Measurements from ENCODE around the gene IQCN.
A peak's percentile ranks its signal among the peaks of the same experiment; 100 is the strongest.

The IQCN gene, protein sequence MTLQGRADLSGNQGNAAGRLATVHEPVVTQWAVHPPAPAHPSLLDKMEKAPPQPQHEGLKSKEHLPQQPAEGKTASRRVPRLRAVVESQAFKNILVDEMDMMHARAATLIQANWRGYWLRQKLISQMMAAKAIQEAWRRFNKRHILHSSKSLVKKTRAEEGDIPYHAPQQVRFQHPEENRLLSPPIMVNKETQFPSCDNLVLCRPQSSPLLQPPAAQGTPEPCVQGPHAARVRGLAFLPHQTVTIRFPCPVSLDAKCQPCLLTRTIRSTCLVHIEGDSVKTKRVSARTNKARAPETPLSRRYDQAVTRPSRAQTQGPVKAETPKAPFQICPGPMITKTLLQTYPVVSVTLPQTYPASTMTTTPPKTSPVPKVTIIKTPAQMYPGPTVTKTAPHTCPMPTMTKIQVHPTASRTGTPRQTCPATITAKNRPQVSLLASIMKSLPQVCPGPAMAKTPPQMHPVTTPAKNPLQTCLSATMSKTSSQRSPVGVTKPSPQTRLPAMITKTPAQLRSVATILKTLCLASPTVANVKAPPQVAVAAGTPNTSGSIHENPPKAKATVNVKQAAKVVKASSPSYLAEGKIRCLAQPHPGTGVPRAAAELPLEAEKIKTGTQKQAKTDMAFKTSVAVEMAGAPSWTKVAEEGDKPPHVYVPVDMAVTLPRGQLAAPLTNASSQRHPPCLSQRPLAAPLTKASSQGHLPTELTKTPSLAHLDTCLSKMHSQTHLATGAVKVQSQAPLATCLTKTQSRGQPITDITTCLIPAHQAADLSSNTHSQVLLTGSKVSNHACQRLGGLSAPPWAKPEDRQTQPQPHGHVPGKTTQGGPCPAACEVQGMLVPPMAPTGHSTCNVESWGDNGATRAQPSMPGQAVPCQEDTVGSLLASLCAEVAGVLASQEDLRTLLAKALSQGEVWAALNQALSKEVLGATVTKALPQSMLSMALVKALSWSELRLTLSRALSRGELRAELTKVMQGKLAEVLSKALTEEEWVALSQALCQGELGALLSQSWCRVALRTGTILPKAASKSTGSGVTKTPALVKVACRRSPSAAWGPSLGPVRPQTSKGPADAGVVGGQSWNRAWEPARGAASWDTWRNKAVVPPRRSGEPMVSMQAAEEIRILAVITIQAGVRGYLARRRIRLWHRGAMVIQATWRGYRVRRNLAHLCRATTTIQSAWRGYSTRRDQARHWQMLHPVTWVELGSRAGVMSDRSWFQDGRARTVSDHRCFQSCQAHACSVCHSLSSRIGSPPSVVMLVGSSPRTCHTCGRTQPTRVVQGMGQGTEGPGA (N-terminal part only)

DNA sequence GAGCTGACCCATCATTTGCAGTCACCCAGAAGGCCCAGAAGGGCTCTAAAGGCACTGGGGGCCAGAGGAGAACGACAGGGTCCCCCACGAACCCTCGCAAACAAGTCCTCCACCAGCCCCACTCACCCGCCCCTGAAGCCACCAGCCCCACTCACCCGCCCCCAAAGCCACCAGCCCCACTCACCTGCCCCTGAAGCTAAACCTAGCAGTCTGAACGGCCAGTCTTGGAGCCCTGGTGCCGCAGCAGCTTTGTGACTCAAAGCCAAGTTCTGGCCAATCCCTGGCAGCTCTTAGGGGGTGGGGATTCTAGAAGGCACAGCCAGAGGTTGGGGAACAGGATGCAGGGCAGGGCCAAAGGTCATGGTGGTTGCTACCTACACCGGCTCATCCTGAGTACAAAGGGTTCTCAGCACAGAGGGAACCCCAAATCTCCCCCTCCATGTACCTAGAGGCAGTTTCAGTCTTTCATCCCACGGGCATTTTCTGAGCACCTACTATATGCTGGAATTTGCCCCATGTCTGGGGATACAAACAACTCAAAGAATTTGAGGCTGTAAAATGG, at the start of gene IQCN:
Gene IQCN, minus strand, starts transcription at position 234 of the 562 bp plus-strand sequence. CDS start 4,974 bp downstream, outside the sequence.
- DNase-seq (ENCODE audit: low read depth) = no peak

DNA sequence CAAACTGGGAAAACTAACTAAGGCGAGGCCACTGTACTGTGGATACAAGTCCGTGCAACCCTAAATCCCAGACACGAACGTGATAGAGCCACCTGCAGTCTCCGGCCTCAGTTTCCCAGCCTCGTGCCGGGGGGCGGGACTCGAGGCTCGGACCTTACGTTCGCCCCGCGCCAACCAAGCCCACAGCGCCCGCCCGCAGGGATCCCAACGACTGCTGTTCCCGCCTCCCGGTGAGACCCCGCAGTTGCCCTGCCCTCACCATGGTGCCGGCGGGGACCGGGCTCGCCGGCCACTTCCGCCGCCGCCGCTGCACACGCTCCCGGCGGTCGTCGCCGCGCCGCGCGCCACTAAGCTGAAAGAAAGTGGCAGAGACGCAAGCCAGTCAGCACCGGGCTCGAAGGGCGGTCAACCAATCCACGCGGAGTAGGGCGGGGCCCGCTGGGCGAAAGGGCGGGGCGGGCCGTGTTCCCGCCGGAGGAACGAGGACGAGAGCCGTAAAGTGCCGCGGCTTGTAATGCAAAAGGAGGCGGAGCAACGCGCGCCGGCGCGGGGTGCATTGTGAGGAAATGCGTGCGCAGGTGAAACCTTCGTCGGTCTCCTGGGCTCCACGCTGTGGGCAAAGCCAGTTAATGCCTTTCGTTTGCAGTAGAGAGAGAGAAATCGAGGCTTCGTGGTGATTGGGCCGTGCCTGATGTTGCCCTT, 48.7 kb upstream of the IQCN start, which contains the start of gene LSM4:
Gene LSM4, minus strand, starts transcription at position 318 of the 702 bp plus-strand sequence. Its CDS starts 56 bp downstream, at position 262.
- DNase-seq (ENCODE audit: low read depth) = peak; percentile 99

DNA sequence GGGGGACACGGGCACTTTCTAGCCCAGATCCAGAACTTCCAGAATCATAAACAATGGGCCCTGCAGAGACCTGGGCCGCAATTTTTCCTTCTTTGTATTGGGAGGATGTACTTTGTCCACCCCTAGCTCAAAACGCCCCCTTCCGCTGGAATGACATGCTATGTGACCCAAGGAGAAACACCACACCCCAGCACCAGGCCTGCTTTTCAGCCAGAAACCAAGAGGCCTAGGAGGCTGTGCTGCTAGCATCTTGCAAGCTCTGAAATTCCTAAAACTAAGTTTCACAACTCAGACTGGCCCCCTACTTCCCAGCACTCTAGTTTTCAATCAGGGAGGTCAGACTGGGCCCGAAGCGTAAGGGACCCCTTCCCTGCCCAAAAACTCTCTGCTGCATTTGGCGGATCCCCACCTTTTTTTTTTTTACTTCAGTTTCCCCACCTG, 48.1 kb upstream of the IQCN start:
- DNase-seq (ENCODE audit: low read depth) = no peak

DNA sequence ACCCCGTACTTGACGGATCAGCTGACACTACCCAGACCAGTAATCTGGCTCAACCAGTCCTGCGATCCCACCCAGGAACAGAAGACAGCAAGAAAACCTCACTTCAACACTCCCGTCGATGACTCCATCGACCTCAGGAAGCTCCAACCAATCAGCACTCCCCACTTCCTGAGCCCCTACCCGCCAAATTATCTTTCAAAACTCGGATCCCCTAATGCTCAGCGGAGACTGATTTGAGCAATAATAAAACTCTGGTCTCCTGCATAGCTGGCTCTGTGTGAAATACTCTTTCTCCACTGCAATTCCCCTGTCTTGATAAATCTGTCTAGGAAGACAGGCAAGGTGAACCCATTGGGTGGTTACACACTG, 47.5 kb upstream of the IQCN start:
- DNase-seq (ENCODE audit: low read depth) = no peak

DNA sequence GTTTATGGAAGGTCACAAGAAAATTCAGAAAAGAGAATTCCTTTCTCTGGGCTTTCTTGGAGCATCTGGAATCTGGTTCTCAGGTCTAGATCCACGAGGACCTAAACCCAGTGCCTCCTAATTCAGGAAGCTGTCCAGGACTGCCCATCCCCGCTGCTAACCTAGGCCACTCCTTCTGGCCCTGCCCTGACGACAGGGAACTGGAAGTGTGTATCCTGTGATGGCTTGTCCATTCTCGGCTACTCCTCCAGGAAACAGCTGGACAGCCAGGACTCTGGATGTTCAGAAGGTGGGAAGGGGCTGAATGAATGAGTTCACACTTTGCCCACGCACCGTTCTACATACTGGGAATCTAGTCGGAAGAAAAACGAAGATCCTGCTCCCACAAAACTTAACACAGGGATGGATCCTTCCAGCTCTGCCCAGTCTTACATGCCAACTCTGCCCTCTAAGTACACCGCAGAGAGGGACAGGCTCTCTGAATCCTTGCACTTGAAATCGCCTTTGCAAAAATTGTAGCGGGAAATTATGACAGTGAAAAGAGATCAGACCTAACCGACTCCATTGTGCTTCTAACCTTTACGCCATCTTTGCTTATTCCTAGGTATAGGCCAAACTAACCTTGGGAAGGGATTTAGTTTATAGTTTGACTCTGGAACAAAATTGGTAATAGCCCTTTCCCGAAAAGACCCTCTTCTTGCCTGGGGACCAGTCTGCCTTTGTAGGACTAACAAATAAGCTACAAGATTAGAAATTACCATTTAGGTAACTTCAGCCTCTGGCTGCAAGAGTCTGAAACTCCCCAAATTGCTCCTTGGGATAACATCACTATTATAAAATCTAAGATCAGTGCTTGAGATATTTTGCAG, 46.8 kb upstream of the IQCN start:
- no peak for DNase-seq (ENCODE audit: low read depth)

DNA sequence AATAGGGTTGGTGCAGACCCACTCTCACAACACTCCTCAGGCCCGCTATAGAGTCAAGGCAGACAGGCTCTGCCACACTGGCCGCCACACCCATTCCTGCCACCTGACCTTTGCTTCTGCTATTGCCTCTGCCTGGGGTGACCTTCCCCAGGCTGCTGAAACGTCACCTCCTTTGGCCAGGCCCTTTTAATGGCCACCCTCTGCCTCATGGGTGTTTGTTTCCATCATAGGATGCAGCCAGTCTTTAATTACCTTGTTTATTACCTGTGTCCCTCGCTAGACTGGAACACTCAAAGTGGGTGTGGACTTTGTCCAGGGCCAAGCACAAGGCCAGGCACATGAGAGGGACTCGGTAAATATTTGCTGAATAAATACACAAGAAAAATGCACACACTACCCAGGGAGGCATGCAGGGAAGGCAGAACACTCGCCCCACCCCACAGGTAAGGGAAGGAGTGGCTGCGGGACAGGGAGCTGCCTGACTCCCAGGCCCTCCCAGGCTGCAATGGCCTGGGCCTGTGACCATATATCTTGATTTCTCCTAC, 45.4 kb upstream of the IQCN start:
- no peak for DNase-seq (ENCODE audit: low read depth)

DNA sequence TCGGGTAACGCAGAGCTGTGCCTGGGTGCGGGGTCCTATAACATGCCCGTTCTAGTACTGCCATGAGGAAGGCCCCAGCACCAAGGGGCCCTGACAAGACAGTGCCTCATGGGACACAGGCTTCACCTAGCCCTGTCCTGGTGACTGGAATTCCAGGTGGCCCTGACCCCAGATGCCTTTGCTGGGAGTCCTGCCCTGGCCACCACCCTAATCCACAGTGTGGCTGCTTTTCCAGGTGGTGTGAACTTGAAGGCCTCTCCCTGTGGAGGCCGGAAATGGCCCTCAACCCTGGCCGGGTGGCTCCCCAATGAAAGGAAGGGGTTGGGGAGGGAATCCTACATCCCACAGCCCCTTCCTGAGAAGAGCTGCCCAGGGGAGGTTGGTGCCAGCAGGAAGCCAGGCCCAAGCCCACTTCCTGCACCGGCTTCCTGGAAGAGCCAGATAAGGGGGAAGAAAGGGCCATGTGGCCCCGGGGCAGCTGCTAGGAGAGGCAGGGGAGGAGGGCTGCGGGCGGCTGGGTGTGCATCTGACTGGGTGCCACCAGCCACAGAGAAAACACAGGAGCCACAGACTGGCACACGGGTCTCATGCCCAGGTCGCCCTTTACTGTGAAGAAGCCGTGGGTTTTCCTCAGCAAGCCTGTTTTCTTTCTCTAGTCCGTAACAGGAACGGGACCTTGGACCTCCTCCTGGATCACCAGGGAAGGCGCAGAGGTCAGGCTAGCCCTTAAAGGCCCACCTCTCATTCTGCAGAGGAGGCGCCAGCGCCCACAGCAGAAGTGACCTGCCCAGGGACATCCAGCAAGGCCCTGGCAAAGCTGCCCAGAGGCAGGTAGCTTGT, 43.9 kb upstream of the IQCN start:
- DNase-seq (ENCODE audit: low read depth) = no peak

DNA sequence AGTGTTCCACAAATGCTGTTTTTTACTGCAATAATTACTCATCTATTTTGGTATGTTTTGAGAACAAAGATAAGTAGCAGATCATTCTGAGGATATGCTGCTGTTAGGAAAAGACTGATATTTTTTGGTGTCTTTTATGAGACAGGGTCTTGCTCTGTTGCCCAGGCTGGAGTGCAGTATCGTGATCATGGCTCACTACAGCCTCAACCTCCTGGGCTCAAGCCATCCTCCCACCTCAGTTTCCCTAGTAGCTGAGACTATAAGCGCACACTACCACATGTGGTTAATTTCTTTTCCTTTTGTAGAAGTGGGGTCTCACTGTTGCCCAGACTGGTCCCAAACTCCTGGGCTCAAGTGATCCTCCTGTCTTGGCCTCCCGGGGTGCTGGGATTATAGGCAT, 39.1 kb upstream of the IQCN start:
- DNase-seq (ENCODE audit: low read depth) = no peak

DNA sequence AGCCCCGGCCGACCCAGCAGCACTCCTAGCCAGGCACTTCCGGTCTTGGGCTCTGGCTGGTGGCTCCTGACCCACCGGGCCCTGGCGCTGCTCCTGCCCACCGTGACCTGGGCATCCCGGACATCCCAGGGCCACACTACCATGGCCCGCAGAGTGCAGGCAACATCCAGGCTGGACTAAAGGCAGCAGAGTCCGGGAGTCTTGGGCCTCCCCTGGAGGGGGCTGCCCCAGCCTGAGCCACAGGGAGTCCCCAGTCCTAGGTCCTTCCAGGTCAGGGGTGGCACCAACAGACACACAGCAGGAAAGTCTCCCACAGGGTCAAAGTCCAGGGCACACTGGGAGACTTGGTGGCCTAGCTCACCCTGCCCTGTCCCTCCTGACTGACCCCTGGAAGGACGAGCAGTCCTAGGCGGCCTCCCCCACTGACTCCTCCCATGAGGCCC, 37.9 kb upstream of the IQCN start:
- DNase-seq (ENCODE audit: low read depth) = no peak

DNA sequence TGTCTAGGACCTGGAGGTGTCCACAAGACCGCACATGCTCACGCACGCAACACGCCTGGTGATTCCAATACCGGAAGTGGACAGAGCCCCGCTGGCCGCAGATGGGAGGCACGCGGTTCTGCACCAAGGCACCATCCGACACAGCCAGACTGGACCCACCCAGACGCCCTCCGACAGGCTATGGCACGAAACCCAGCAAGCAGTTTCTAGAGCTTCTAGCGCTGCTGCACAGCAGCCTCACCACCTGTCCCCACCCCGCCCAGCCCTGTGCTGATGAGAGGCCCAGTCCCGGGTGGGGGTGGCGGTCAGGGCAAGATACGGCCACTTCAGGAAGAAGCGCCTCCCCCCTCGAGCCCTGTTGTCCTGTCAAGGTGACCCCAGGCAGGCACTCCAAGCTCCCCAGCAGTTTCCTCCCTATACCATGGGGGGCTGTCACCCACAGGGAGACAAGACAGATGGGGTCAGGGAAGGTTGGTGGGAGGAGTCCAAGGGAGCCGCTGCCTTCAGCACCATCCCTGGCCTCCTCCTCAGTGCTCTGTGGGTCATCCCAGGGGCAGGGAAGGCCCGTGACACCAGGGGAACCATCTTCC, 37.3 kb upstream of the IQCN start:
- no peak for DNase-seq (ENCODE audit: low read depth)

DNA sequence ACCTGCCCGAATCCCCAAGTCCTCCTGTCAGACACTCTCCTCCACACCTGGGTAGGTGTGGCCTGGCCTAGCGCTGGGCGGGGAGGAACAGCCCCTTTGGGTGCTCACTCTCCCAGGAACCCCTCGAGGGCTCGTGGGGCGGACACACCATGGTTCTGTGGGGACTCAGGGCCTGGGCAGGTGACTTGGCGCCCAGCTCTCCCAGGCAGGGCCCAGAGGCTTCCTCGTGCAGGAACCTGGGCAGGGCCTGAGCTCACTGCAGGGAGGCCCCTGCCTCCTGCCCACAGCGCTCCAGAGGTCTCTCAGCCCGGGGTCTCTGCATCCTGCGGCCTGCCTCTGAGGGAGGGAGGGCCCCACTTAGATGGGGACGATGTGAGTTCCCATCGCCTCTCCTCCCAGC, 36.7 kb upstream of the IQCN start:
- DNase-seq (ENCODE audit: low read depth) = no peak

DNA sequence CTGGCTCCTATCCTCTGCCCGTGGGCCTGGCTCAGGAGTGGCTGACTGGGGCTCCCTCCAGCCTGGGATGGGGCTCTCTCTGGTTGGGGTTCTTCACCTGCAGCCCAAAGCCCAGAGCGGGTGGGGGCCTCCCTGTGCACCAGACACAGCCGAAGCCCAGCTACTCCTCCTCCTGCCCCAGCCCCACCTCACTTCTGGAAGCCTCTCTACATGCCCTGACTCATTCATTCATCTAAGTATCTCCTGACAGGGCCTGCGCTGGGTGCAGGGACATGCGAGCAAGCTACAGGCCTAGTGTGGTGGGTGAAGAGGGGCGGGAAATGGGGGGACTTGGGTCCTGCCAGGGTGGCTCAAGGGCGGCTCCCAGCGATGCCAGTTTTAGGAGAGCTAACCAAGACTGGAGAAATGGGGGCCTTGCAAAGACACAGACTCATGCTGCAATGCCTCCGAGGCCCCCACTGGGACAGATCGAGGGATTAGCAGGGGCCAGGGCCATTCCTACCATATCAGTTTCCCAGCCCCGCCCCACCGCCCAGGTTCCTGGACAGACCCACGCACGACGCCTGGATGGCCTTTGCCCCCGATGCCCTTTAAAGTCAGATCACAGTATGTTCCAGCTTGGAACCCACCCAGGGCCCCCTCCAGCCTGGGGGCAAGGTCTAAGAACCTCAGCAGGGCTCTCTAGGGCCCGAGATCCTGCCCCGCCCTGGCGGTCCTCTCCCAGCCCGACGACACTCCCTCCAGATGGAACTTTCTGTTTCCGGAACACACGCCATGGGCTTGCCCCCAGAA, 36.1 kb upstream of the IQCN start:
- no peak for DNase-seq (ENCODE audit: low read depth)

DNA sequence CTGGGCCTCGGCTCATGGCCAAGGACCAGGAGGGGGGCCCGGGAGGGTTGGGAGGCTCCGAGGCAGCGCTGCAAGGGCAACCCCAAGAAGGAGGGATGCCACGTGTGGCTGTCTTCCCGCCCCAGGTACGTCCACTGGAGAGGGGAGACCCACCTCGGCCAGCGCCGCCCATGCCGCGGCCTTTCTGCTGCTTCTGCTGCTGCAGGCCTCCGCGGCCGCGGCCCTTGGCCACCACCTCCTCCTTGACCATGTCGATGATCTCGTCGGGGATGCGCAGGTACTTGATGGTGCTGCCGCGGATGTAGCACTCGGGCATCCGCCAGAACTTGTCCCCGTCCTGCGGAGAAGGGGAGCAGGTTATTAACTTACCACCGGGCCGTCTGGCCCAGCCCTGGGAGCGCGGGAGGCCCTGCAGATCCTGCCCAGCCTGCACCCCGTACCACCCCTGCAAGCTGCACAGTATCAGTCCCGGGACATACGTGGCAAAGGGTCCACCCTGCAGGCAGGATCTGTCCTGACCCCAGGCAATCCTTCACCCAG, 35.3 kb upstream of the IQCN start:
- no peak for DNase-seq (ENCODE audit: low read depth)

DNA sequence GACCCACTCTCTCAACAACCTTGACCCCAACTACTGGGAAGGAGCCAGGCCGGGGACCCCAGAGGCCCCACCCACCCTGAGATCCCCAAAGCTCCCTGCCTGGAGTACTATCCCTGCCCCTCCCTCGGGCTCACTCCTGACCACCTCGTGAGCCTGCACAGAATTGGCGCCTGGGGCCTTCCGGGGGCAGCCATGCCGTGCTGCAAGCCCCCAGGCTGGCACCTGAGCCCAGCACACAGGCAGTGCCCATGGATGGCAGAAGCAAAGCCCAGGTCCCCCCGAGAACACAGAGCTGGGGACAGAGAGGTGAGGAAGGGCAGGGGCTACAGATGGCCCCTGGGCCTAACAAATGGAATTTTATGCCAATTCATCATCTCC, 34.7 kb upstream of the IQCN start:
- DNase-seq (ENCODE audit: low read depth) = no peak

DNA sequence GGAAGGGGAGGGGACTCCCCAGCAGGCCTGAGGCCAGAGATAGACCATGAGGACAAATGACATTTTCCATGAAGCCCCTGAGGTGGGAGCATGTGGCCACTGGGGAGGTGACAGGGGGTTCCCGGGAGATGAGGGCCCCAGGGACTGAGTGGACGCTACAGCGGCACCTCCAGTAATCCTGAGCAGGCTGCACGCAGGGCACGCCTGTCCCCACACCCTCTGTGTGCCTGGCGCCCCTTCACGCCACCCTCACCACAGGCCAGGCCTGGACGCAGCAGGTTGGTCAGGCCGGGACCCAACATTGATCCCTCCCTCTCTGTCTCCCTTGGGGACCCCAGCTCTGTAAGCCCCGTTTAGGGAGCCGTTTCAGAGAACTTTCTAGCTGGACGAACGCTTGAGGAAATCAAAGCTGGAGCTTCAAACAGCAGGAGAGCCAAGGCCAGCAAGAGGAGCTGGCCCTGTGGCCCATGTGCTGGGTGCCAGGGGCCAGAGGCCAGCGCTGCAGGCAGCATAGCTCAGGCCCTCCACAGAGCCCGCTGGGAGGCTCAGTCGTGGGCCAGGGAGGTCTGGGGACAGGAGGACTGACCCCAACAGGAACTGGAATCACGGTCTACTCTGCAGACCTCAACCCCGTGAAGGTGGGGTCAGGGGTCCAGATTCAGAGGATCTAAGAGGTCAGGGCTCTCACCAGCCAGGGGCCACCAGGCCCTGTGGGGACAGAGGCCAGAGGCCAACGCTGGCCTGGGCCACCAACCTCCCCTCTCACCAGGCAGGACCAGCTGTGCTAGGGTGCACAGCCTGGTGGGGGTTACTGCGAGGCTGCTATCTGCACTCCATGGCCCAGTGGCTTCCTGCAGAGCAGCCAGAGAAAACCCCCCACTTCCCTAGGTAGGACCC, 34.0 kb upstream of the IQCN start:
- DNase-seq (ENCODE audit: low read depth) = no peak

DNA sequence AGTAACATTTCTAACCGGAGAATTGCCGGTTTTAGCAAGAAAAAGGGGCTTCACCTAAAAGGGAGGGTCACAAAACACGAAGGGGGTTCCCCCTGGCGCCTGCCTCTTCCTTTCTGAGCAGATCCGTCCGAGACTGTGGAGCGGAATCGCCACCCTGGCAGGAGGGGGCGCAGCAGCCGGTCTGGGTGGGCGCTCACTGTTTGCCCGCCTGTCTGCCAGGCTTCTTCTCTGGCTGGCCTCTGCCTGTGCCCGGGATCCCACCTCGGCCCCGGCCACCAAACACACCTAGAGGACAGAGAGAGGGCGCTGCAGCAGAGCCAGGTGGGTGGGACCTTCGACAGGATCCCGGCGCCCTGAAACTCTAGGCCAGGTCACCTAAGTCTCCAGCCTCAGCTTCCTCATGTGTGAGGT, 33.0 kb upstream of the IQCN start:
- DNase-seq (ENCODE audit: low read depth) = no peak
